GM19240 (cell line): ENCODE results near the gene AGAP6.
"Not testable (repeated sequence)": the region's sequence is repeated elsewhere in the genome, so short reads cannot be mapped to it uniquely, and the experiment has no call there.

Experiments
- DNase-seq: peaks from one replicate; pipeline ENCODE4 v3.0.0; 2011; ENCODE audit warnings: low spot score; ENCODE audit not compliant: insufficient read length

AGAP6 gene

DNA sequence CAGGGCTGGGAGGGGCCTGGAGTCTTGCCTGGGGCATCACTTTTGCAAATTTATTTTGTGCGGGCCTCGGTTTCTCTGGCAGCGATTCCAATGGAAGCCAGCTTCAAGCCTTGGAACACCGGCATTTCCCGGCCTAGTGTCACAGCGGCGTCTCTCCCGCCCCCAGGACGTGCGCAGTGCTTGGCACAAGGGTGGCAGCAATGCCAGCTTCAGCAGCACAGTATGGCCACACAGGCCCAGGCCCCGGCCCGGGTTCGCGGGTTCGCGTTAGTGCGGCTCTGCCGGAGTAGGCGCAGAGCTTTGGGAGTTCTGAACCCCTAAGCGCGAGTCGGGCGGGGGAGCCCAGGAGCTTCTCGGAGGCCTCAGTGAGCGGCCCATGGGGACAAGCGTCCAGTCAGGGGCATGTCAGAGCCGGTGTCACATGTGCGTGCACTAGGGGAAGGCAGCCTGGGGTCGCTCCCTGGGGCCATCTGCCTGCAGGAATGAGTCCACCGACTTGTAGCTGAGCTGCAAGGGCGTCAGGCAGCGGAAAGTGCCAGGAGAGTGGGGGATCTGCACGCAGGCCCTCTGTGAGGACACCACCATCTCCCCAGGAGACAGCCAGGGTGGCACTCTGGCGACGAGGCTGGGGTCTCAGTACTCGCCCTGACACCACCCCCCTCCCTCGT, 36.6 kb downstream of the AGAP6 start:
- not testable (repeated sequence) for DNase-seq

DNA sequence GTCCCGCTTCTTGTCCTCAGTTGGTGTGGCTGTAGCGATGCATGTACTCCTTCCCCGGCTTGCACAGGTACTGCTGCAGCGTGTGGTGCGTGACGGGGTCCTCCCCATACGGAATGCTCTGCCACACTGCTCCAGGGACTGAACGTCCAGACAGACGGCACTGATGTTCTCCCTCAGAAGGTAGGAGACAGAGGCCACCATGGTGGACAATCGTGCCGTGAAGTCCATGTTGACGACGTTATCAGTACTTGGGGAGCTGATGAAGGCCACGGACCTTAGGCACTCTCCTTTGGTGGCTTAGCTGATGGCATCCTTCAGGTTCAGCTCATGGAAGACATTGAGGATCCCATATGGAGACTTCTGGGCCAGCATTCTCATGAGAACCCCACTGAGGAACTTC, 37.4 kb downstream of the AGAP6 start:
- DNase-seq: no peak

DNA sequence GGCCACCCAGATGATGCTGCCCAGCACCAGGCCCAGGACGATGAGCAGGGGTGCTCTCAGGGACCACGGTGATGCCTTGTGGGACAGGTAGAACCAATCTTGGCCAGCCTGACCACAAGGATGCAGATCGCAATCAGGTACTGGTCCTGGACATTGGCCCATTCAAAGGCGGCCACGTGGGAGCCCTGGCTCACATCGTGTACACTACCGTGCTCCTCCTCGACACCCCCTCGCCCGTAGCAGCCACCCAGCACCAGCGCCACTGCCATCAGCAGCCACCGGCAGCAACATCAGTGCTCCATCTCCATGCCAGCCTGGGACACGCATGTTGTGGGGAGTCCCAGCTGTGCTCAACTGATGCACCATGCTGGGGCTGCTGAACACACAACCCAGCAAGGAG, 39.0 kb downstream of the AGAP6 start:
- DNase-seq: no peak

DNA sequence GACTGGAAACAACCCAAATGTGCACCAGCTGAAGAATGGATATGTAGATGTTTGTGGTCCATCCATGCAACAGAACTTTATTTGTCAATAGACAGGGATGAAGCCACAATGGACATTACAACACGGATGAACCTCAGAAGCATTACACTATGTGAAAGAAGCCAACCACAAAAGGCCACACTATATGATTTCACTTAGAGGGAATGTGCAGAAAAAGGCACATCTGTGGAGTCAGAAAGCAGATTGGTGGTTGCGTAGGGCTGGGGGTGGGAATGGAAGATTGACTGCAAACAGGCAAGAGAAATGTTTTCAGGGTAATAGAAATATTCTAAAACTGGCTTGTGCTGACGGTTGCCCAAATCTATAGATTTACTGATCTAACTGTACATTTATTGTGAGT, 45.3 kb downstream of the AGAP6 start:
- no peak for DNase-seq

DNA sequence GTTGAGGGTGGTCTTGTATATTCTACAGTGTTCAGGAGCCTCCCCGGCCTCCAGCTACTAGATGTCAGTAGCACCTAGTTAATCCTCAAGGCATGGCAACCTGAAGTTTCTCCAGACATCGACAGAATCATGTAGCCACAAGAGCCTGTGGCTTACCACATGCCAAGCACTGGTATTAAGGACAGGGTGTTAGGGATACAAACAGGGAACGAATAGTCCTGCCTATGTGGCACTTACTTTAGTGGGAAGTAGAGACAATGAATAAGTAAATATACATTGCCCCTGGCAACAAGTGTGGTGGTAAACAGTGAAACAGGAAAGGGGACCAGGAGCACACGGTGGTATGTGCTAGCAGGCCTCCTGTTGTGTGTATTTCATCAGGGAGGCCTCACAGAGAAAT, 47.1 kb downstream of the AGAP6 start:
- DNase-seq: not testable (repeated sequence)

DNA sequence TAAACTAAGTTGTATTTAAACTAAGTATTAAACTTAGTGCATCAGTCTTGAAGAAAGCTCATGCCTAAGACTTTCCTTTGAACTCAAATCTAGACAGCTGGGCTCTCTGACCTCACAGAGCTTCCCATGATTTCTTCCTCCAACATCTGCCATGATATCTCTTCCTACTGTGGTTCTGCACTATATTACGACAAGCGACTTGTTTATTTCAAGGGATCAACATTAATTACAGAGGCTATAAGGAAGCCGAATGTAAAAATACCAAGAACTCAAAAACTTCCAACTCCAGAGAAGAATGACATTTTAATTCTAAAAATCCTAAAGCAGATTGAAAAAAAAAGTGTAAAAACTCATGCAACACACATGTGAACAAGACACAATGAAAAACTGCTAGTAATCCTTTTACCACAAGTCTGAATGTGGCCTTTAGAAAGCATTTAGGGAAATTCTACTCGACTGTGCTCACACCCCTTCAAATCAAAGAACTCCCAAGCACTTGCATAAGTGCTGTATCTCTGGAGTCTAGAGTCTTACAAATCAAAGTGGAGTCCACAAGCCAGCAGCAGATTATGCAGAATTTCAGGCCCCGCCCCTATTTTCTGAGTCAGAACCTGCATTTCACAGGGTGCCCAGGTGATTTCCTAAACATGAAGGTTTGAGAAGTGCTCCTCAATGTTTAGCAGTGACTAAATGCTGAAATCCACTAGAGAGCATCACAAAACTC, 56.9 kb downstream of the AGAP6 start:
- no peak for DNase-seq

DNA sequence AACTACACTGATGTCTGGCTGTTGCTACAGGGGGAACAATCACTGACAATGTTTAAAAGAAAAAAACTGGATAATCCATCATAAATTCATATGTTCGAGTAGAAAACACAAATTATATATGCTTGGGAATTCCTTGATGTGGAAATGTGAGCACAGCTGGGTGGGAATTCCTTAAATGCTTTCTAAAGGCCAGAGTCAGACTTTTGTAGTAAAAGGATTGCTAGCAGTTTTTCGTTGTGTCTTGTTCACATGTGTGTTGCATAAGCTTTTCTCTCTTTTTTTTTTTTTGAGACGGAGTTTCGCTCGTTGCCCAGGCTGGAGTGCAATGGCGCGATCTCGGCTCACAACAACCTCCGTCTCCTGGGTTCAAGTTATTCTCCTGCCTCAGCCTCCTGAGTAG, 58.3 kb downstream of the AGAP6 start:
- not testable (repeated sequence) for DNase-seq

DNA sequence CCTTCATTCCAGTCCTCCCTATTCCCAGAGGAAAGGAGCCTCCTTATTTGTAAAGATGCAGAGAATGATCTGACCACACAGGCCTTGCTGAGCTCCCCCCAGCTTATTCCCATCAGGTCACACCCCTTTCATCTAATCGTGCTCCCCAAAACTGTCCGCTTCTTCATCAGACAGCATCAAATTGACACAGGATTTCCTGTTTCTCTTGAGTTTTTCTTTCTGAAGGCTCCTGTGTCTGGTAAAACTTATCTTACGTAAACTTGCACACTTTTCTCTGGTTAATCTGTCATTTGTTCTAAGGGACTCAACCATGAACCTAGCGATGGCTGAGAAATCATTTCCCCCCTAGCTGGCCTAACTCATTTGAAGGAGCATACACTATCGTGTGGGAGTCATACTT, 59.4 kb downstream of the AGAP6 start:
- not testable (repeated sequence) for DNase-seq

DNA sequence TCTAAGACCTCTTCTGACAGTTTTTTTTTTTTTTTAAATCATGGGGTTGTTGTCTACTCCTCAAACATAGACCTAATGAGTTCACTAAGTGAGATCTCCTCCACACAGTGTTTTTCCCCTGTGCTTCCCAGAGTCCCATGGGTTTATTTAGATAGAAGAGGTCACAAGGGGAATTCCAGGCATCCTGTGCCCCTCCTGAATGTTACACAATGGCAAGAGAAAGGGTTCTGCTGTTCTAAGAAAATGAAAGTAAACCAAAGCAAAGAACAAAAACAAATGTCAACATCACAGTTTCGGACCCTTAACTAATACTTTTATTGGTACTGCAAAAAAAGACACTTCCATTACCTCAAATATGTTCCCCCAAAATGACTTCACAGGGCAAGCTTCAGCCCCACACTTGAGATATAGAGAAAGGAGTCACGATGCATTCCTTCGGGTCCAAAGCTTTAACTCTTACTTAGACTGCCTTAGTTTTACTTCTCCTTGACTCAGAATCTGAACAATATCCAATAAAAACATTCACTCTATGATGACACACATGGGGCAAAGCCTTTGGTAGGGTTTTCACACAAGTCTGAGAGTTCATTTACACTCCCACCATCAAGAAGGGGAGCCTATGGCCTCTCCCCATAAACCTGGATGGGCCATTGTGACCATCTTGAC, 63.9 kb downstream of the AGAP6 start:
- not testable (repeated sequence) for DNase-seq

DNA sequence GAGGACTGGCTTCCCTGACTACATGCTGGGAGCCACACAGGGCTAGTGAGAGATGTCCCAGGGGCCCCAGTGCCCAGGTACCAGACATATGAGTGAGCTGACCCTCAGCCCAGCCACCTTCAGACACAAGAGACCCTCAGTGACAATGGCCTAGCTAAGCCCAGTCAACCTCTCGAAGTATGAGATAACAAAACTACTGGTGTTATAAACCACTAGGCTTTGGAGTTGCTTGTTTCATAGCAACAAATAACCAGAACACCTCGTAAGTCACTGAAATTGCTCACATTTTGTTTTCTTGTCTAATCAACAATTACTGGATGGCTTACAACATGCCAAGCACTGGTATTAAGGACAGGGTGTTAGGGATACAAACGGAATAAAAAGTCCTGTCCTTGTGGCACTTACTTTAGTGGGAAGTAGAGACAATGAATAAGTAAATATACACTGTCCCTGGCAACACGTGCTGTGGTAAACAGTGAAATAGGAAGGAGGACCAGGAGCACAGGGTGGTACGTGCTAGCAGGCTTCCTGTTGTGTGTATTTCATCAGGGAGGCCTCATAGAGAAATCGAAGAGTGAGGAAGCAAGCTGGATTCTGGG, 64.7 kb downstream of the AGAP6 start:
- DNase-seq: not testable (repeated sequence)

DNA sequence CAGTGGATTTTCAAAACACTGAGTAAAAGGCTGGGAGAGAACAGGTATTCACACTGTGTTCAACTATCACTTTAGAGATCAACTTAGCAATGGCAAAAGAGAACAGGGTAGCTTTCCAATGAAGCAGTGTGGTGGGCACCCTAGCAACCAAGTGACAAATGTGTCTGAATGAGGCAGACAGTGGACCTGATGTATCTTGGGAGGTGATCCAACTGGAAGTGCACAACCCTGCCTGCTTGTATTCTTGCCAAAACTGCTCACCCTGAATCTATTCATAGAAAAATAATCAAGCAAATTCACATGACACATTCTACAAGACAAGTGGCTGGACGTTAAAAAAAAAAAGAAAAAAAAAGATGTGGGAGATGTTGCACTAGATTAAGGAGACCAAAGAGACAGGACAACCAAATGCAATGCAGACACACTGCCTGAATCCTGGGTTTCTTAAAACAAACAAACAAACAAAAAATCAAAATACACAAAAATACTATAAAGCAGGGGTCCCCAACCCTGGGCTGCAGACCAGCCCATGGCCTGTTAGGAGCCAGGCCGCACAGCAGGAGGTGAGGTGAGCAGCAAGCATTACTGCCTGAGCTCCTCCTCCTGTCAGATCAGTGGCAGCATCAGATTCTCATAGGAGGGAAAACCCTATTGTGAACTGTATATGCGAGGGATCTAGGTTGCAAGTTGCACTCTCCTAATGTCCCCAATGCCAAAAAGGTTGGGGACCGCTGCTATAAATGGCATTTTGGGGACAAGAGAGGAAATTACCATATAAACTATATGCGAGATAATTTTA, 67.5 kb downstream of the AGAP6 start:
- DNase-seq: not testable (repeated sequence)

DNA sequence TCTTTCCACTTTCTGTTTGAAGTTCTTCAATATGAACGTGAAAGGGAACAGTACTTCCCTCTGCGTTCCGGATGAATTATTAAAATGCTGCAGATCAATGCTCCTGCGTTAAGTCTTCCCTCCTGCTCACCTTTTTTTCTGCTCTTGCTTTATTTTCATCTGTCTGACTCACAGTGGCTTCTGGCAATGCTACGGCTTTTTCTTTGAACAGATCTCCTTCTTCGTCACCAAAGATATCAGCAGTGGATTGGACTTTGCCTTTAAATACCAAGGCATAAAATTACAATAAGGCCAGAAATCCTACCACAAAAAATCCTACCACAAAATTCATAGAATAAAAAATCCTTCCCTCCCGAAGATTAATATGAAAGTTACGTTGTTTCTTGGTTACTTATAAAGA, 68.4 kb downstream of the AGAP6 start:
- not testable (repeated sequence) for DNase-seq

DNA sequence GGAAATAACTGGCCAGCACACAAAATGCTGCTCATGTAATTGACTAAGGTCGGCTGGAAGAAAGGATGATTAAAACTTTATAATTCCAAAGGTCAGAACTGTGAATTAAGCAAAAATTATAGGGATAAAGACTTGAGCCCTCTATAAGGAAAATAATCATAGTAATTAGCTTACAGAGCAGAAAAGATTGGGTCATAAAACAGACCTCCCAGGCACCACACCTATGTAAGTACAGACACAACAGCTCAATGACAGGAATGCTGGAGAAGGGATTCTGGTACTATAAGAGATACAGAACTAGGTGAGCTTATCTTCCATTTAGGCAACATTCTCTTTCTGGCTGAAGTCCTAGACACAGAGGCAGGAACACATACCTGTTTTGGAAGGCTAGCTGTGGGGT, 70.5 kb downstream of the AGAP6 start:
- not testable (repeated sequence) for DNase-seq

DNA sequence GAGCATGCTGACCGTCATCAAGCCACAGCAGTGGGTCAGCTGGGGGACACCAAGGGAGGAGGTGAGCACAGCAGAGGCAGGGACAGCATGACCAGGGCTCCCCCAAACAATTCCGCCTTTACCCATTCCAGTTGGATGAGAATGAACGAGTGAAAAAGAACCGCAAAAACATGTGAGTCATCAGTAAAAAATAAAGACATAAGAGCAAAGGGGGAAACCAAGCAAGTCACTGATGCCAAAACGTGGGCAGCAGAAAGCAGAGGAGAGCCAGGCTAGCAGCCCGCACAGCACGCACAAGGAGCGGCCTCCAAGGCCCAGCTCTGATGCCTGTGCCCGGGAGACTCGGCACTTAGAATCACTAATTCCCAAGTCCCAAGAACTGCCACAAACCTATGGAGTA, 71.7 kb downstream of the AGAP6 start:
- DNase-seq: not testable (repeated sequence)
